Osteocyte (in vitro differentiated cells): ENCODE results near the gene TRPM3. TPM values are rescaled to one million over a fixed set of nuclear protein-coding genes. Genes with fewer than 3 reads are reported as not detected.

Experiments
- DNase-seq: peaks from one replicate; pipeline ENCODE4 v3.0.0; 2021; ENCODE audit warnings: mixed read lengths; ENCODE audit not compliant: unreplicated experiment; ENCODE audit errors: extremely low spot score
- H3K27ac Mint-ChIP-seq: one replicate; pipeline ENCODE4 v1.8.0; 2021; ENCODE audit warnings: mild to moderate bottlenecking, mixed read lengths; ENCODE audit not compliant: unreplicated experiment
- H3K27me3 Mint-ChIP-seq: one replicate; pipeline ENCODE4 v1.8.0; 2021; ENCODE audit warnings: mixed read lengths; ENCODE audit not compliant: unreplicated experiment
- H3K36me3 Mint-ChIP-seq: one replicate; pipeline ENCODE4 v1.8.0; 2021; ENCODE audit warnings: mixed read lengths; ENCODE audit not compliant: unreplicated experiment
- H3K4me1 Mint-ChIP-seq: one replicate; pipeline ENCODE4 v1.8.0; 2021; ENCODE audit warnings: mixed read lengths; ENCODE audit not compliant: unreplicated experiment
- H3K4me3 Mint-ChIP-seq: one replicate; pipeline ENCODE4 v1.8.0; 2021; ENCODE audit warnings: mild to moderate bottlenecking, moderate library complexity, mixed read lengths; ENCODE audit not compliant: unreplicated experiment
- H3K9me3 Mint-ChIP-seq: one replicate; pipeline ENCODE4 v1.8.0; 2021; ENCODE audit warnings: mixed read lengths; ENCODE audit not compliant: unreplicated experiment
- total RNA-seq: library from RNA; stranded (reverse); gene quantifications from 2 replicates; pipeline ENCODE4 v1.2.1, GENCODE V29; 2021
- TF ChIP-seq, protein P1 (sequence below): fragments of 200-600 bp; sonication (generic); IDR thresholded peaks from 2 replicates; pipeline ENCODE4 v1.5.0; 2021; ENCODE audit warnings: antibody characterized with exemption, mild to moderate bottlenecking, moderate library complexity

Gene TRPM3
- total RNA-seq, 1 donor from 2014 or later = 0.05 TPM

DNA sequence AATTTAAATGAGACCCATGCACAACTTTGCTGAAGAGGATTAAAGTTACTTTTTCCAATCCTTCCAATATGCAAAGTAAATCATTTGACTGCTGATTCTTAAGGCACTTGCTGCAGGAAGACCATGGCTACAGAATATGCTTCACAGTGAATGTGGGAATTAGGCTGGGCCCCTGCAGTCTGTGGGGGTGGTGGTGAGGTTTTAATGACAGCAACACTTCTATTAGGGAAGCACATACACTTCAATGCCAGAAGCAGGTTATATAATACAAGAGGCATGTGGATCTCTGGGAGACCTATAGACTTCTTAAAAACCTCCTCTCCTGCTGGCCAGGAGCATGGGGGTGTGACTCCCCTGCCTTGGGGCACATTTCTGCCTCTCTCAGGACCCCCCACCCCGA is 582.4 kb downstream of the TRPM3 start:
- no peak for DNase-seq
- H3K27me3 Mint-ChIP-seq = no peaks in the 10 kb centered on the region
- peaks cover 36% of the 10 kb centered on the region for H3K4me1 Mint-ChIP-seq
- H3K4me3 Mint-ChIP-seq = no peak overlapping the region
- no peaks in the 10 kb centered on the region for H3K9me3 Mint-ChIP-seq
- TF ChIP-seq, protein P1, sequence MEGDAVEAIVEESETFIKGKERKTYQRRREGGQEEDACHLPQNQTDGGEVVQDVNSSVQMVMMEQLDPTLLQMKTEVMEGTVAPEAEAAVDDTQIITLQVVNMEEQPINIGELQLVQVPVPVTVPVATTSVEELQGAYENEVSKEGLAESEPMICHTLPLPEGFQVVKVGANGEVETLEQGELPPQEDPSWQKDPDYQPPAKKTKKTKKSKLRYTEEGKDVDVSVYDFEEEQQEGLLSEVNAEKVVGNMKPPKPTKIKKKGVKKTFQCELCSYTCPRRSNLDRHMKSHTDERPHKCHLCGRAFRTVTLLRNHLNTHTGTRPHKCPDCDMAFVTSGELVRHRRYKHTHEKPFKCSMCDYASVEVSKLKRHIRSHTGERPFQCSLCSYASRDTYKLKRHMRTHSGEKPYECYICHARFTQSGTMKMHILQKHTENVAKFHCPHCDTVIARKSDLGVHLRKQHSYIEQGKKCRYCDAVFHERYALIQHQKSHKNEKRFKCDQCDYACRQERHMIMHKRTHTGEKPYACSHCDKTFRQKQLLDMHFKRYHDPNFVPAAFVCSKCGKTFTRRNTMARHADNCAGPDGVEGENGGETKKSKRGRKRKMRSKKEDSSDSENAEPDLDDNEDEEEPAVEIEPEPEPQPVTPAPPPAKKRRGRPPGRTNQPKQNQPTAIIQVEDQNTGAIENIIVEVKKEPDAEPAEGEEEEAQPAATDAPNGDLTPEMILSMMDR = no peak
- peak overlapping the region; percentile 8 for H3K27ac Mint-ChIP-seq
- no peaks in the 10 kb centered on the region for H3K36me3 Mint-ChIP-seq

DNA sequence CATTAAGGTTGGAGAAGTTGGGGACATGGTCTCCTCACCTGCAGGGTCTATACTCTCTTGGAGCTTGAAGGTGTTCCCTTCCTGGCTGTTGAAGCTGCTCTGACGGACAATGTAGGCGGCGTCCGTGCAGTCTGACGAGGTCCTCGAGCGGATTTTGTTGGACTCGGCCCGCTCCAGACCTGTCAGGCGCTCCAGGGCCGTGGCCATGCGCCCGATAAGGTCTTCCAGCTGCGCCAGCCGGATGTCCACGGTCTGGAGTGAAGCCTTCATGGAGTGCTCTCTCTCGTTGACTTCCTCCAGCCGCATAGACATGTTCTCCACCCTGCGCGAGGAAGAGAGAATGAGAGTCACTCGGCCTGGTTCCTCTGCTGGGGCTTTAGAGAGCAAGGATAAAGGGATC is 584.3 kb downstream of the TRPM3 start:
- Mint-ChIP-seq H3K9me3 (no peaks in the 10 kb centered on the region), H3K27ac (no peak overlapping the region), H3K4me1 (peaks cover 46% of the 10 kb centered on the region), H3K27me3 (no peaks in the 10 kb centered on the region), H3K4me3 (no peak overlapping the region), H3K36me3 (no peaks in the 10 kb centered on the region)
- no peak for DNase-seq
- TF ChIP-seq, protein P1 = no peak

DNA sequence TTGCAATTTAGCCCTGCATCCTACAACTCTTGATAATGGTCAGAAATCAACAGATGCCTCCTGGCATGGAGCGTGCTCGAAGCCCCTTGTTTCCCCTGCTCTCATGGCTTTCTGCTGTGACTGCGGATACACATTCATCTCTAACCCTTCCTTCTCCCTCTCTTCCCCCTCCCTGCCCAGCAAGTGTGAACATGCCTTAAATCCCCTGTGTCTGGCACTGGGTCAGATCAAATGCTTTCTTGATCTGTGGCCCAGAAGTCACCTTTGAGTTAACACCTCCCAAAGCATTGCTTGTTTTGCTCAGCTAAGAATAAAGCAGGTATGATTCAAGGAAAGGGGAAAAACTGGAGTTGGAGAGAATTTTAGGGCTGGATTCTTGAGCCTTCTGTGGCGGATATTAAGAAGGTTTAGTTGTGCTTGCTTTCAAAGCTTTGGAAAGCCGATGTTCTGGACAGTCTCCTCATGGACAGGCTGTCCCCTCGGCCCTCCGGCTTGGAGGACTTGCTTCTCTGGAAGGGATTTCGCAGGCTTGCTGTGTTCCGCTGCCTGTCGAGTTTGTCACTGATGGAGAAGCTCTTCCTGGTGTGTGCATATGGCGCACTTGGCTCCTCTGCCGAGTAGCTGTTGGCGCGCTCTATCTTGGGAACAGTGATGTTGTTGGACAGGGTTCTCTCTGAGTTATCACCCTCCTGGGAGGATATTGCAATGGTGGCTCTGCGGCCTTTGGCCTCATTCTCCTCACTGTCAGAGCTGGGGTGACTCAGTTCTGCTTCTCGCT is 585.7 kb downstream of the TRPM3 start:
- Mint-ChIP-seq H3K36me3 (no peaks in the 10 kb centered on the region), H3K9me3 (no peaks in the 10 kb centered on the region), H3K27me3 (no peaks in the 10 kb centered on the region), H3K4me1 (peaks cover 43% of the 10 kb centered on the region), H3K4me3 (no peak overlapping the region), H3K27ac (no peak overlapping the region)
- TF ChIP-seq, protein P1 = no peak
- DNase-seq = no peak

DNA sequence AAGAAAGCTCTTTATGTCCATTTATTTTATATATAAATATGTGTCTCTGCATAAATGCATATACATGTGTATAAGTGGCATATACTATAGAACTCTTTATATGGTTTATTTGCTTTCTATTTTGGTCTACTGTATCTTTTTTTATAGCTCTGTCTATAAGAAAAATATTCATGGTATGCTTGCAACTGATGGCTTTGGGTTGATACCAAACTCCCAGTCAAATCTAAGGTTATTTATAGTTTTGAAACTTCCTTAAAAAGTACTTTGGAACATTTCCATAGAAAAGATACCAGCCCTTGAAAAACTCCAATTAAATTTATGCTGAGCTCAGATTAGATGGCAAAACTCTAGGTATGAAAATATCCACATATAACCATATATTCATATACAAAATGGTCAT is 587.0 kb downstream of the TRPM3 start:
- peaks cover 34% of the 10 kb centered on the region for H3K4me1 Mint-ChIP-seq
- TF ChIP-seq, protein P1 = no peak
- H3K4me3 Mint-ChIP-seq = no peak overlapping the region
- peak overlapping the region; percentile 46 for H3K27ac Mint-ChIP-seq
- H3K27me3 Mint-ChIP-seq = no peaks in the 10 kb centered on the region
- no peaks in the 10 kb centered on the region for H3K9me3 Mint-ChIP-seq
- H3K36me3 Mint-ChIP-seq = no peaks in the 10 kb centered on the region
- DNase-seq = no peak

DNA sequence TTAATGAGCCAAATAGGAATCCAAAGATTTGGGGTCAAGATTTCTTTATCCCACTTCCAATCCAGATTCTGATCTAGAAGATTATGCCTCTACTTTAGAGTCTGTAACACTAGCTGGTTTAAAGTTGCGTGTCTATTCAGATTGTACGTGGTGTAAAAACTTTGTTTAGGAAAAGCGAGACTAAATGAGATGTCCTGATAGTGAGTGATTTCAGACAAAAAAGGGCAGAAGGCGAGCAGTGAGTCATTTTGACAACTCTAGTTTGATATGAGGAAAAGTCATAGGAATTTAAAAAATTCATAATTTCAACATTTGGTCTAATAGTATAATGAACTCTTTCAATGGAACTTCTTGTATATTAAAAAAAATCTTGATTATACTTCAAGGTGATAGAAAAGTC is 587.4 kb downstream of the TRPM3 start:
- Mint-ChIP-seq H3K36me3 (no peaks in the 10 kb centered on the region), H3K27ac (peak overlapping the region; percentile 68), H3K27me3 (no peaks in the 10 kb centered on the region), H3K4me3 (no peak overlapping the region), H3K4me1 (peaks cover 29% of the 10 kb centered on the region), H3K9me3 (no peaks in the 10 kb centered on the region)
- TF ChIP-seq, protein P1 = no peak
- no peak for DNase-seq
